Measurements from ENCODE around the gene ENO4. TPM values are rescaled to one million over a fixed set of nuclear protein-coding genes. Genes with fewer than 3 reads are reported as not detected.

Gene ENO4
- total and polyA plus RNA-seq, 2 experiments from 2014 or later = 0.24 to 0.44 TPM

- no peak for TF ChIP-seq REST (IDR thresholded peaks at IDR 0.05; ENCODE audit: unreplicated experiment)
- no peak for TF ChIP-seq ZNF114 (CRISPR knock-in tag; IDR thresholded peaks at IDR 0.05)
- no peak for TF ChIP-seq EZH2phosphoT487 (IDR thresholded peaks at IDR 0.05; ENCODE audit: unreplicated experiment)
- TF ChIP-seq JUNB (IDR thresholded peaks at IDR 0.05; ENCODE audit: unreplicated experiment) = no peak
- TF ChIP-seq NANOG (IDR thresholded peaks at IDR 0.05; ENCODE audit: borderline replicate concordance) = no peak
- TF ChIP-seq CTCF (conservative IDR thresholded peaks at IDR 0.05; ENCODE audit: low read depth in 2 of 2) = no peak
- no peak for TF ChIP-seq EZH2 (IDR thresholded peaks at IDR 0.05; ENCODE audit: low read depth, unreplicated experiment)
- no peak for TF ChIP-seq STAT1 (IDR thresholded peaks at IDR 0.05; ENCODE audit: unreplicated experiment)
- no peak for TF ChIP-seq CREB1 (CRISPR knock-in tag; IDR thresholded peaks at IDR 0.05; ENCODE audit: low read depth)
- TF ChIP-seq POLR2AphosphoS5 (IDR thresholded peaks at IDR 0.05; ENCODE audit: low read depth) = no peak
These were observed 4.0 kb downstream of the ENO4 start (continued) for GRCh38 chr10:116853287-116853686.

- peaks cover 12% of the 10 kb centered on the region for H3K4me1 Mint-ChIP-seq
- no peak overlapping the region for H3K27ac Mint-ChIP-seq
- no peaks in the 10 kb centered on the region for H3K36me3 ChIP-seq (ENCODE audit: insufficient read depth)
- peaks cover 5% of the 10 kb centered on the region for H3K4me1 ChIP-seq (ENCODE audit: insufficient read depth)
- DNase-seq (ENCODE audit: low spot score) = no peak
- peaks cover 5% of the 10 kb centered on the region; the same call in 2 of the 3 replicates for H3K9me3 Mint-ChIP-seq
- H4K20me1 ChIP-seq (replicated peaks; ENCODE audit: insufficient read depth) = no peaks in the 10 kb centered on the region
- no peaks in the 10 kb centered on the region; the same call in 2 of the 3 replicates for H3K36me3 Mint-ChIP-seq (ENCODE audit: low read depth)
- H3K4me3 Mint-ChIP-seq = no peak overlapping the region
- no peaks in the 10 kb centered on the region for H3K9me2 ChIP-seq (ENCODE audit: insufficient read depth)
- H3K27ac ChIP-seq (ENCODE audit: low read depth) = no peak overlapping the region
- peaks cover 2% of the 10 kb centered on the region; the same call in 1 of the 2 replicates for H3F3A ChIP-seq (replicated peaks; ENCODE audit: low read depth)
- H3K4me3 ChIP-seq = no peak overlapping the region
- ATAC-seq = no peak
- H3K27me3 ChIP-seq (ENCODE audit: insufficient read depth) = peaks cover 12% of the 10 kb centered on the region; the same call in 1 of the 2 replicates
- peaks cover 8% of the 10 kb centered on the region for H3K27me3 Mint-ChIP-seq (ENCODE audit: insufficient read depth, low read depth, poor library complexity)
- H3K79me2 ChIP-seq (replicated peaks; ENCODE audit: insufficient read depth) = no peaks in the 10 kb centered on the region
- 0 out of 2 replicates have a peak overlapping the region, but pooled peaks have one; percentile 28 for H2AFZ ChIP-seq
- no peak overlapping the region for H3K4me2 ChIP-seq
- TF ChIP-seq EZH2 (IDR thresholded peaks at IDR 0.05; ENCODE audit: low read depth, unreplicated experiment) (no peak), ZNF114 (CRISPR knock-in tag; IDR thresholded peaks at IDR 0.05) (no peak), STAT1 (IDR thresholded peaks at IDR 0.05; ENCODE audit: unreplicated experiment) (no peak), ETS1 (IDR thresholded peaks at IDR 0.05) (no peak), CREB1 (CRISPR knock-in tag; IDR thresholded peaks at IDR 0.05; ENCODE audit: low read depth) (no peak), REST (IDR thresholded peaks at IDR 0.05; ENCODE audit: unreplicated experiment) (no peak), NANOG (IDR thresholded peaks at IDR 0.05; ENCODE audit: borderline replicate concordance) (no peak), EZH2phosphoT487 (IDR thresholded peaks at IDR 0.05; ENCODE audit: unreplicated experiment) (no peak), ZNF331 (CRISPR knock-in tag; IDR thresholded peaks at IDR 0.05; ENCODE audit: low read depth) (no peak), JUNB (IDR thresholded peaks at IDR 0.05; ENCODE audit: unreplicated experiment) (no peak)
These were observed 4.4 kb downstream of the ENO4 start for GRCh38 chr10:116853701-116854100.
